ENCODE measurements around the gene PCSK6. TPM values are rescaled to one million over a fixed set of nuclear protein-coding genes. Genes with fewer than 3 reads are reported as not detected.

PCSK6 gene
- total and polyA plus RNA-seq, 2 of the 8 experiments (the other 6 are each of a cell fraction or from before 2014, with no cell fraction given): 1.9 to 4.0 TPM

DNA sequence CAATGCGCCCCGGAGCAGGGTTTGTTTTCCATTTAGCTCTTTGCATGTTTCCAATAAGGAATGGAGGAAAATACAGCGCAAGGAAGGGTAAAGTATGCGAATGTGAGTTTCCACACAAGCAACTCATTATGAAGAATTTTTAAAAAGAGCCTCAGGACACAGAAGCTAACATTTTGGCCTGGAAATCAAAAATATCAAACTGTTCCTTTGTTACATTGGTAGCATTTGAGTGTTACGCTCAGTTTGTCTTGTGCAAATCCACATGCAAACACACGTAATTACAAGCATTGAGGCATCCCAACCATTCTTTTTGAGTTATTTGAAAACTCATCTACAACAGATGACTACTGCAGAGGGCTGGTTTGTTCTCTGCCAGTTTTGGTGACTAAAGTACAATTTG lies 101.5 kb downstream of the PCSK6 start:
- TF ChIP-seq USF2 (IDR thresholded peaks at IDR 0.05; ENCODE audit: low read length) (no peak), MAFK (IDR thresholded peaks at IDR 0.05; ENCODE audit: low read depth, low read length) (no peak), CHD2 (IDR thresholded peaks at IDR 0.05; ENCODE audit: low read length) (no peak)
- H3K4me3 ChIP-seq (ENCODE audit: extremely low read depth in 1 of 4, insufficient read depth in 2 of 4, low read depth in 3 of 4, low read length in 4 of 4): no peak overlapping the region
- H3K36me3 ChIP-seq (ENCODE audit: control insufficient read depth in 2 of 4, insufficient read depth in 4 of 4, low read length in 3 of 4): no peaks in the 10 kb centered on the region

More for the DNA sequence above, 101.5 kb downstream of the PCSK6 start:
- Histone ChIP-seq H3K56ac (replicated peaks; ENCODE audit: insufficient read length, low read depth, low read length) (no peak overlapping the region), H2AFZ (ENCODE audit: low read length) (no peak overlapping the region), H4K20me1 (replicated peaks in 1 of 2; ENCODE audit: control insufficient read depth in 1 of 2, insufficient read depth in 2 of 2, low read length in 2 of 2) (no peaks in the 10 kb centered on the region), H3K4me2 (ENCODE audit: insufficient read depth in 1 of 2, low read depth in 2 of 2, low read length in 2 of 2) (no peak overlapping the region), H3K23me2 (ENCODE audit: low read depth, low read length) (no peaks in the 10 kb centered on the region), H3K79me1 (ENCODE audit: low read depth, low read length) (no peaks in the 10 kb centered on the region), H2BK5ac (ENCODE audit: low read depth, low read length) (no peak overlapping the region), H4K5ac (ENCODE audit: insufficient read length, low read depth, low read length) (no peak overlapping the region), H3K27me3 (replicated peaks in 1 of 4; ENCODE audit: control insufficient read depth in 3 of 4, extremely low read depth in 1 of 4, insufficient read depth in 3 of 4, low read length in 3 of 4) (no peaks in the 10 kb centered on the region), H4K91ac (replicated peaks; ENCODE audit: insufficient read length, low read length) (no peak overlapping the region), H3K23ac (ENCODE audit: insufficient read length) (no peak overlapping the region), H4K8ac (ENCODE audit: extremely low read depth, insufficient read depth, low read length) (no peak overlapping the region), H3K9me3 (ENCODE audit: insufficient read depth in 2 of 2, low read depth in 1 of 2, low read length in 1 of 2) (no peaks in the 10 kb centered on the region), H2BK20ac (ENCODE audit: low read length) (no peak overlapping the region), H3K9ac (replicated peaks in 1 of 4; ENCODE audit: extremely low read depth in 1 of 4, low read depth in 3 of 4, low read length in 3 of 4) (no peak overlapping the region), H2AK5ac (ENCODE audit: low read depth, low read length) (no peak overlapping the region), H3K4me1 (replicated peaks in 1 of 4; ENCODE audit: control insufficient read depth in 3 of 4, insufficient read depth in 4 of 4, low read length in 3 of 4) (no peaks in the 10 kb centered on the region; a peak in 1 of 7 replicates), H2BK15ac (ENCODE audit: low read length) (no peak overlapping the region), H3K4ac (replicated peaks; ENCODE audit: insufficient read length, low read depth, low read length) (no peak overlapping the region), H3K18ac (ENCODE audit: extremely low read depth, low read length) (no peak overlapping the region), H2BK12ac (ENCODE audit: low read depth, low read length) (no peak overlapping the region), H3K14ac (ENCODE audit: insufficient read length) (no peak overlapping the region), H3K27ac (ENCODE audit: low read depth, low read length) (no peak overlapping the region), H2BK120ac (replicated peaks; ENCODE audit: low read depth, low read length) (no peak overlapping the region), H3K79me2 (ENCODE audit: control insufficient read depth in 1 of 2, insufficient read depth in 2 of 2, low read length in 2 of 2) (no peaks in the 10 kb centered on the region)
- 76% methylated on average over 6 of the region's 6 CpGs; no CpG with 5 or more reads in 1 of the 2 experiments for WGBS, 2 experiments (ENCODE audit: extremely low coverage in 1 of 2, insufficient coverage in 1 of 2, insufficient read length in 1 of 2, insufficient replicate concordance in 2 of 2, low coverage in 1 of 2, low lambda C conversion rate in 2 of 2, missing lambda C conversion rate in 1 of 2)
- ChIA-PET CTCF (ENCODE audit: partially characterized antibody) (interaction anchor here (0.6 kb wide), 1 partner anchor 72 kb away, joined by 4 read pairs; no protein-coding TSS in a partner anchor), POLR2A (ENCODE audit: partially characterized antibody) (interaction anchor here (0.8 kb wide), 1 partner anchor 13 kb away, joined by 3 read pairs; no protein-coding TSS in a partner anchor)
- DNase-seq (ENCODE audit: low read depth in 1 of 2, low spot score in 2 of 2): no peak
- FAIRE-seq: no peak

Data from H1 (cell line).